Tibial nerve (tissue), 3 donors: ENCODE results near the gene PEF1.

Experiments used
- POLR2A ChIP-seq, 2 donors: fragments of 450-650 bp; IDR thresholded peaks; one replicate each; pipeline ENCODE4 v1.6.1; 2017; ENCODE audit warnings: antibody characterized with exemption in 2 of 2, mild to moderate bottlenecking in 2 of 2, moderate library complexity in 2 of 2
- TF ChIP-seq, protein P1 (sequence below), 5 experiments: fragments of 200-600 bp in 3 of 5; fragments of 450-650 bp in 2 of 5; sonication (generic) in 3 of 5; IDR thresholded peaks; one replicate each; pipeline ENCODE4 v1.5.1; 2016 to 2019; ENCODE audit warnings: antibody characterized with exemption in 5 of 5, mild to moderate bottlenecking in 3 of 5, moderate library complexity in 2 of 5

- TF ChIP-seq, protein P1, sequence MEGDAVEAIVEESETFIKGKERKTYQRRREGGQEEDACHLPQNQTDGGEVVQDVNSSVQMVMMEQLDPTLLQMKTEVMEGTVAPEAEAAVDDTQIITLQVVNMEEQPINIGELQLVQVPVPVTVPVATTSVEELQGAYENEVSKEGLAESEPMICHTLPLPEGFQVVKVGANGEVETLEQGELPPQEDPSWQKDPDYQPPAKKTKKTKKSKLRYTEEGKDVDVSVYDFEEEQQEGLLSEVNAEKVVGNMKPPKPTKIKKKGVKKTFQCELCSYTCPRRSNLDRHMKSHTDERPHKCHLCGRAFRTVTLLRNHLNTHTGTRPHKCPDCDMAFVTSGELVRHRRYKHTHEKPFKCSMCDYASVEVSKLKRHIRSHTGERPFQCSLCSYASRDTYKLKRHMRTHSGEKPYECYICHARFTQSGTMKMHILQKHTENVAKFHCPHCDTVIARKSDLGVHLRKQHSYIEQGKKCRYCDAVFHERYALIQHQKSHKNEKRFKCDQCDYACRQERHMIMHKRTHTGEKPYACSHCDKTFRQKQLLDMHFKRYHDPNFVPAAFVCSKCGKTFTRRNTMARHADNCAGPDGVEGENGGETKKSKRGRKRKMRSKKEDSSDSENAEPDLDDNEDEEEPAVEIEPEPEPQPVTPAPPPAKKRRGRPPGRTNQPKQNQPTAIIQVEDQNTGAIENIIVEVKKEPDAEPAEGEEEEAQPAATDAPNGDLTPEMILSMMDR (IDR thresholded peaks at IDR 0.05), result no peak
- no peak for TF ChIP-seq POLR2A (IDR thresholded peaks at IDR 0.05)
These were observed 41.1 kb upstream of the PEF1 start for GRCh38 chr1:31685795-31686194.
